Large intestine (tissue), 3 donors: ENCODE results near the gene ZNF611. TPM values are rescaled to one million over a fixed set of nuclear protein-coding genes. Genes with fewer than 3 reads are reported as not detected.
"Not testable (repeated sequence)": the region's sequence is repeated elsewhere in the genome, so short reads cannot be mapped to it uniquely, and the experiment has no call there.

Experiments used
- DNase-seq, 2 donors: peaks; one replicate each; pipeline versions ENCODE4 v3.0.0 to v3.0.0-alpha.2; 2013
- H3K27ac ChIP-seq: one replicate; pipeline ENCODE4 v1.5.1; 2013; ENCODE audit warnings: low read length
- H3K27me3 ChIP-seq: 2 replicates; pipeline ENCODE4 v1.6.1; 2013; ENCODE audit warnings: low read length; ENCODE audit not compliant: control insufficient read depth, insufficient read depth
- H3K36me3 ChIP-seq: 2 replicates; pipeline ENCODE4 v1.6.1; 2013; ENCODE audit warnings: low read length; ENCODE audit not compliant: control insufficient read depth, insufficient read depth
- H3K4me1 ChIP-seq: one replicate; pipeline ENCODE4 v1.6.1; 2013; ENCODE audit warnings: low read length; ENCODE audit not compliant: control insufficient read depth, insufficient read depth
- H3K4me3 ChIP-seq: one replicate; pipeline ENCODE4 v1.5.1; 2013; ENCODE audit warnings: low read length
- H3K9me3 ChIP-seq: one replicate; pipeline ENCODE4 v1.6.1; 2013; ENCODE audit warnings: mild to moderate bottlenecking, low read depth, low read length, moderate library complexity; ENCODE audit not compliant: control insufficient read depth
- WGBS: methylation state at CpG from one replicate; pipeline ENCODE4 v1.1.5; 2013; ENCODE audit warnings: low lambda C conversion rate; ENCODE audit not compliant: insufficient coverage; 5-methylcytosine and 5-hydroxymethylcytosine counted together
- polyA plus RNA-seq: library from polyadenylated mRNA; unstranded; fragments of 120-200 nt; gene quantifications from one replicate; pipeline ENCODE4 v1.2.1, GENCODE V29; 2013

ZNF611 gene
- polyA plus RNA-seq, 1 donor = 13.4 TPM

GRCh38 chr19:52687684-52688083 is 47.2 kb downstream of the ZNF611 start:
- Histone ChIP-seq H3K4me3 (no peak overlapping the region), H3K36me3 (peaks cover 2% of the 10 kb centered on the region), H3K27ac (no peak overlapping the region), H3K9me3 (no peaks in the 10 kb centered on the region), H3K4me1 (peaks cover 12% of the 10 kb centered on the region), H3K27me3 (no peaks in the 10 kb centered on the region)
- DNase-seq = no peak
- WGBS = 80% methylated on average over 1 of the region's 3 CpGs

- no peak for DNase-seq
- WGBS = no CpG with 5 or more reads among the region's 1 CpG
- H3K27ac ChIP-seq = no peak overlapping the region
Measured at GRCh38 chr19:52685811-52686210, 49.0 kb downstream of the ZNF611 start.

DNA sequence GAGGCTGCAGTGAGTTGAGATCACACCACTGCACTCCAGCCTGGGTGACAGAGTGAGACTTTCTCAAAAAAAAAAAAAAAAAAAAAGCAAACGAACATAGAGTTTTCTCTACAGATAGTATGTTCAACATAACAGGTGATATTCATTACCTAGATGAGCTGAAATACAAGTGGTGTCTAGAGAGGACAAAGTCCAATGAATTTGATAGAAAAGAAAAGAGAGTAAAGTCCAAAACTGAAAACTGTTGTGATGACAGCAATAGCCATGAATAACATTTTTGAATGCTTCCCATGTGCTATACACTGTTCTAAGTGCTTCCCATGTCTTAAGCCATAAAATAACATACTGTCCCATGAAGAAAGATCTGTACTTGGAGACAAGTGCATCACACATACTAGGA is 53.6 kb downstream of the ZNF611 start:
- H3K4me3 ChIP-seq, H3K4me1 ChIP-seq, H3K27me3 ChIP-seq, H3K36me3 ChIP-seq, H3K9me3 ChIP-seq: not testable (repeated sequence)
- peak overlapping the region; percentile 73 for H3K27ac ChIP-seq
- WGBS = no CpG with 5 or more reads among the region's 1 CpG
- DNase-seq = peak; percentile 59 to 83

More at GRCh38 chr19:52685811-52686210, 49.0 kb downstream of the ZNF611 start:
- Histone ChIP-seq H3K27me3 (no peaks in the 10 kb centered on the region), H3K4me1 (peaks cover 14% of the 10 kb centered on the region), H3K9me3 (no peaks in the 10 kb centered on the region), H3K36me3 (peaks cover 2% of the 10 kb centered on the region), H3K4me3 (no peak overlapping the region)

GRCh38 chr19:52679598-52679997 is 55.2 kb downstream of the ZNF611 start:
- Histone ChIP-seq H3K4me1 (peaks cover 9% of the 10 kb centered on the region), H3K9me3 (peaks cover 4% of the 10 kb centered on the region), H3K27me3 (no peaks in the 10 kb centered on the region), H3K36me3 (peaks cover 6% of the 10 kb centered on the region), H3K27ac (no peak overlapping the region), H3K4me3 (no peak overlapping the region)
- DNase-seq = no peak
- 88% methylated on average over 2 of the region's 5 CpGs for WGBS

GRCh38 chr19:52675239-52675638 is 59.6 kb downstream of the ZNF611 start:
- not testable (repeated sequence) for H3K27ac ChIP-seq, H3K9me3 ChIP-seq, H3K36me3 ChIP-seq, H3K27me3 ChIP-seq, H3K4me3 ChIP-seq, DNase-seq, H3K4me1 ChIP-seq
- 100% methylated on average over 1 of the region's 6 CpGs for WGBS

DNA sequence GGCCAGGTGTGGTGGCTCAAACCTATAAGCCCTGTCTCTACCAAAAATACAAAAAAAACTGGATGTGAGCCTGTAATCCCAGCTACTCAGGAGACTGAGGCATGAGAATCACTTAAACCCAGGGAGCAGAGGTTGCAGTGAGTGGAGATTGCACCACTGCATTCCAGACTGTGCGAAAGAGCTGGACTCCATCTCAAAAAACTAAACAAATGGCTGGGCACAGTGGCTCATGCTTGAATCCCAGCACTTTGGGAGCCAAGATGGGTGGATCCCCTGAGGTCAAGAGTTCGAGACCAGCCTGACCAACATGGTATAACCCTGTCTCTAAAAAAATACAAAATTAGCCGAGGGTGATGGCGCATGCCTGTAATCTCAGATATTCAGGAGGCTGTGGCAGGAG is 61.8 kb downstream of the ZNF611 start:
- H3K9me3 ChIP-seq = peaks cover 4% of the 10 kb centered on the region
- no peaks in the 10 kb centered on the region for H3K4me1 ChIP-seq
- WGBS = no CpG with 5 or more reads among the region's 4 CpGs
- no peak overlapping the region for H3K27ac ChIP-seq
- no peaks in the 10 kb centered on the region for H3K36me3 ChIP-seq
- H3K4me3 ChIP-seq = no peak overlapping the region
- H3K27me3 ChIP-seq = no peaks in the 10 kb centered on the region
- no peak for DNase-seq

- Histone ChIP-seq H3K36me3 (no peaks in the 10 kb centered on the region), H3K4me1 (no peaks in the 10 kb centered on the region), H3K27me3 (no peaks in the 10 kb centered on the region), H3K9me3 (no peaks in the 10 kb centered on the region), H3K4me3 (no peak overlapping the region), H3K27ac (peak overlapping the region; percentile 0)
- DNase-seq = peak; percentile 60 to 68
- 67% methylated on average over 1 of the region's 4 CpGs for WGBS
Measured at GRCh38 chr19:52670046-52670445, 64.8 kb downstream of the ZNF611 start.

- Histone ChIP-seq H3K36me3 (no peaks in the 10 kb centered on the region), H3K27ac (peak overlapping the region; percentile 22), H3K27me3 (no peaks in the 10 kb centered on the region), H3K4me3 (no peak overlapping the region), H3K9me3 (no peaks in the 10 kb centered on the region), H3K4me1 (no peaks in the 10 kb centered on the region)
- whole genome bisulfite sequencing = 100% methylated on average over 1 of the region's 5 CpGs
- no peak for DNase-seq
Measured at GRCh38 chr19:52669586-52669985, 65.3 kb downstream of the ZNF611 start.

- Histone ChIP-seq H3K27ac (no peak overlapping the region), H3K36me3 (peaks cover 2% of the 10 kb centered on the region), H3K4me1 (no peaks in the 10 kb centered on the region), H3K27me3 (no peaks in the 10 kb centered on the region), H3K9me3 (no peaks in the 10 kb centered on the region), H3K4me3 (no peak overlapping the region)
- WGBS = 100% methylated on average over 1 of the region's 6 CpGs
- no peak for DNase-seq
Measured at GRCh38 chr19:52667972-52668371, 66.9 kb downstream of the ZNF611 start.

DNA sequence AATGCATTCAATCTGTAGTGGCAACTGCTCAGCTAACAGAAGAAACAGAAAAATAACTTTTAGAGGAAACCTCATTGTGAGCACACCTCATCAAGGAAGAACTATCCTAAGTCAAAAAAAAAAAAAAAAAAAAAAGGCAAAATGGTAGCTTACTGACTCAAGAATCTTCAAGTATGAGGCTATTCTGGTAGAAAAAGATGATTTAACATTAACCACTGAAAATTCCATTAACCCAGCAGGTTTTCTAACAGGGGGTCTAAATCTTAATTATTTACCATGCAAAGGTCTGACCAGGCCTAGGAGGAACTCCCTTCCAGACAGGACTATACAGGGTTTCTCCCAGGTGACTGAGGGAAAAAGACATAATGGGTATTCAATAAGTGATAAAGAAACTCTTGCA is 68.3 kb downstream of the ZNF611 start:
- Histone ChIP-seq H3K4me3 (no peak overlapping the region), H3K4me1 (no peaks in the 10 kb centered on the region)
- DNase-seq = no peak

DNA sequence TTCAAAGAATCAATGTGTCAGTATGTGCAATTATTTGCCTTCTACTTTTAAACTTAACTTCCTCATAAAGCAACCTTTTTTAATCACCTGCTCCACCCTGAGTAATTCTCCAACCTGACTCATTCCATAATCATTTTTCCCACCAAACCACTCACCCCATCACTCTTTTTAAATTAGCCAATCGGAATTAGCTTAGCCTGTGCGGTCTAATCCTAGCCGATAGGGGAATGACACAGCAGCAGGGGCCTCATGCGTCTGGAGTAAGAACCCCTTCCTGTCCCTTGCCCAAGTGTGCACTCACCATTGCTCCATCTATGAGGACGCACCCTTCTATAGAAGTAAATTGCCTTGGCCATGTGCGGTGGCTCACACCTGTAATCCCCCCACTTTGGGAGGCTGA is 69.3 kb downstream of the ZNF611 start:
- Histone ChIP-seq H3K4me1 (no peaks in the 10 kb centered on the region), H3K27me3 (no peaks in the 10 kb centered on the region), H3K36me3 (peaks cover 3% of the 10 kb centered on the region), H3K9me3 (no peaks in the 10 kb centered on the region), H3K27ac (no peak overlapping the region), H3K4me3 (no peak overlapping the region)
- no peak for DNase-seq
- WGBS = no CpG with 5 or more reads among the region's 6 CpGs

More for the DNA sequence above, 68.3 kb downstream of the ZNF611 start:
- H3K36me3 ChIP-seq = peaks cover 2% of the 10 kb centered on the region
- no peaks in the 10 kb centered on the region for H3K27me3 ChIP-seq
- no peaks in the 10 kb centered on the region for H3K9me3 ChIP-seq
- H3K27ac ChIP-seq = no peak overlapping the region
